Melanocyte of skin (primary cell): ENCODE results near the gene ARMC8. TPM values are rescaled to one million over a fixed set of nuclear protein-coding genes. Genes with fewer than 3 reads are reported as not detected.

Experiments used
- total RNA-seq, 2 donors: library from RNA; depleted of rRNA; stranded (reverse); fragments of >200 nt; gene quantifications; 2 replicates each; pipeline ENCODE4 v1.2.3, GENCODE V29; 2012

Gene ARMC8
- 10 to 100 TPM; 63.0 to 67.6 TPM for total RNA-seq

GRCh38 chr3:138187296-138188012, at the start of gene ARMC8:
TSS of gene ARMC8 (plus strand) at chr3:138187301. CDS start at chr3:138187555, 254 bp downstream.

DNA sequence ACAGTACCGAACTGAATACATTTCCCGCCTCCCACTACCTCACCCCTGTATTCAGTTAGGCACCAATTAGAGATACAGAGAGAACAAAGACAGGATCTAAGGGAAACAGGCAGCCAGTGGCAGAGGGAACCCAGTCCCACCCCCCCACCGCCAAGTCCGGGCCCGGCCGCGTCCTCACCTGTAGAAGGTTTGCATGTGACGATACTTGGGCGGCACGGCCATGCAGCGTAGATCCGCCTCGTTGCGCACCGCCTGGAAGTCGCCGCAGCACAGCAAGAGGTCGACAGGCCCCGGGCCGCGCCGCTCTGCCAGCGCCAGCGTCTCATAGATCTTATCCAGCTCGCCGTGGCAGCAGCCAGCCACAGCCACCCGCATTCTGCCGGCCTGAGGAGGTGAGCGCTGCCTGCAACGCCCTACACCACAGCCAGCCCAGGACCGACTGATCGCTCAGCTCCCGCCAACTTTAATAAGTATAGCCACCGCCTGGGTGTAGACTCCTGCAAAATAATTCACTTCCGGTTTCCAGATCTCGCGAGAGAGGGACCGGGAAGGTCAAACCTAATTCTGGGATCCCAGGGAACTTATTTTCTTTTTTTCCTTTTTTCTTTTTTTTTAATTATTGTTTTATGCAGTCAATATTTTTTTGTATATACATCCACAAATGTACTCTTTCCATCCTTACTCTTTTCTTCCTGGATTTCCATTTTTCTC, 12.5 kb upstream of the ARMC8 start, which contains the start of gene DBR1:
DBR1 (minus strand) TSS at position 501 of the 711 bp plus-strand sequence; CDS start at position 375, 126 bp downstream.

GRCh38 chr3:138329127-138329983, 142.3 kb downstream of the ARMC8 start, which contains the start of gene NME9:
TSS of gene NME9 (minus strand) at chr3:138329851. CDS start at chr3:138329335, 516 bp downstream.

Other genes starting within 250 kb of the ARMC8 start
- gene CLDN18, start 177.1 kb upstream of the ARMC8 start, total RNA-seq = not detected
- gene DZIP1L, start 71.7 kb upstream of the ARMC8 start, total RNA-seq = 10 to 100 TPM; 15.5 to 26.6 TPM
- gene A4GNT, start 54.9 kb upstream of the ARMC8 start, total RNA-seq = not detected
- 10 to 100 TPM; 17.2 to 24.0 TPM for gene DBR1, start 12.4 kb upstream of the ARMC8 start, total RNA-seq
- gene NME9, start 142.6 kb downstream of the ARMC8 start, total RNA-seq = under 1 TPM; under 0.01 TPM
- 10 to 100 TPM; 47.8 to 88.6 TPM for gene MRAS, start 161.3 kb downstream of the ARMC8 start, total RNA-seq
- under 1 TPM; 0.34 to 1.00 TPM for gene ESYT3, start 247.3 kb downstream of the ARMC8 start, total RNA-seq